ENCODE data around the gene FBXO7.

Gene FBXO7

DNA sequence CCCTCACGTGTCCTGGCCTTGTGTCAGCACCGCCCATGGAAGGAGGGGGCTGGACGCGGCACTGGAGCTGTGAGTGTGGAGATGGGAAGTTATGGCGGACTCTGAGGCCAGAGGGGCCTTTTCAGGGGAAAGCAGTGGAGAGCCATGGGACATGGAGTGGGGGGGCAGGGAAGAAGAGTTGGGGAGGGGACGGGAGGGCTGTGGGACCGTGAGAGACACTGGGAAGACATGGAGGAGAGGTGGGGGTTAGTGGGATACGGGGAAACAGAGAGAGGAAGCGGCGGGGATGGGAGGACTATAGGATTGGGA is 58.2 kb downstream of the FBXO7 start:
- DNase-seq = no peak

DNA sequence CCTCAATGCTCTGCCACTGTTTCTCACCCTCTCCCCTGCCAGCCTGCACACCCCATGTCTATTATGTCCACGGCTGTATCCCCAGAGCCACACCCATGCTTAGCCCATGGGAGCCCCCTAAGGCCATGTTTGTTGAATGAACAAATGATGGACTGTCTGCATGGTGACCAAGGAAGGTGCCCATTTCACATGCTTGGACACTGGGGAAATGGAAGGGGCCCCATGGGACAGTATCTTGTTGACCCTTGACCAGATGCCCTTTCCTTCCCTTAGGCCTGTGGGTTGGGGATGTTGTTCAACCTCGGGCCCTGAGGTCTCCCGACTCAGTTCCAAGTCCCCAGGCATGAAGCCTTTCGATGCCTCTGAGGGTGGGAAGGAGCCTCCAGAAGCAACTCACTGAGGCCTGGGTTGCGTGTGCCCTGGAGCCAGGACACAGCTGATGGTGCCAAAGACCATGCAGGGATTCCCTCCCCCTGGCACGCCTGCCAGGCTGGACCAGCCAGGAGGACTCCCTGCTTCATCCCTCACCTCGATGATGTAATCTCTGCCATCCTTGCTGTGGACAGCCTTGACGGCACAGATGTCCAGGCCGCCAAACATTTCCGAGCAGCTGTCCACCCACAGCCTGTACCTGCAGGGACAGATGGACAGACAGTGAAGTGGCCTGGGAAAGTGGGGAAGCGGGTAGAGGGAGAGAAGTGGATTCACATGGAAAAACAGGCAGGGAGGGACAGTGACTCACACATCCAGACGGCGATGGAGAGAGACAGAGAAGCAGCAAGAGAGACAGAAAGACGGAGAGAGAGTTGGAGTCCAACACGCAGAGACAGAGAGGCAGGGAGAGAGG is 58.9 kb downstream of the FBXO7 start:
- DNase-seq = no peak

- no peak for DNase-seq
These were observed 59.9 kb downstream of the FBXO7 start for GRCh38 chr22:32534252-32535235.

DNA sequence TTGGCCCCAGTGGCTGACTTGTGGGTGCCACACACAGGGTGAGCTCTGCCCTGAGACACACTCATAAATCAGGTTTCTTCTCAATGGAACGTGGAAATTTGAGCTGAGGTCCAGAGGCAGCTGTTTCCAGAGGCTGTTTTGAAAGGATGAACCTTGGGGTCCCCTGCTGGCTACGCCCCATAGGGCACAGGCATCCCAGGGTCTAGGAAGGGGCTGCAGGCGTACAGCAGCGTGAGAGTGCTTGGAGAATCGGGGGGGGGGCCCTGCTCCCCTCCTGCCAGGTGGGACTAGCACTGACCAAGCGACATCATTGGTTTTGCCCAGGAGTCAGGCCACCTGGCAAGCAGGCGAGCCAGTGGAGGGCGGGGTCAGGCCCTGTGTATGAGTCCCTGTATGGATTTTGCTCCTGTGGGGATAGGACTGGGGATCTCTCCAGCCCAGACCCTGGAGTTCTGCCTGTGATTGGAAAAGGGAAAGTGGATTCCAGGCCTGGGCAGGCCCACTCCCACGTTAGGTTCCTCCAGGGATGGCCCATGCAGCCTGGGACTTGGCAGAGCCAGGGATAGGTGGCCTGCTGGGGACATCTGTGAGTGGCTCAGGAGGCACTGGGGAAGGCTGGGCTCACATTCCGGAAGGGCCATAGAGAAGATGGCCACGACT is 61.0 kb downstream of the FBXO7 start:
- DNase-seq = no peak

- no peak for DNase-seq
These were observed 61.7 kb downstream of the FBXO7 start for GRCh38 chr22:32536352-32536751.

- no peak for DNase-seq
These were observed 63.9 kb downstream of the FBXO7 start for GRCh38 chr22:32538521-32538920.

DNA sequence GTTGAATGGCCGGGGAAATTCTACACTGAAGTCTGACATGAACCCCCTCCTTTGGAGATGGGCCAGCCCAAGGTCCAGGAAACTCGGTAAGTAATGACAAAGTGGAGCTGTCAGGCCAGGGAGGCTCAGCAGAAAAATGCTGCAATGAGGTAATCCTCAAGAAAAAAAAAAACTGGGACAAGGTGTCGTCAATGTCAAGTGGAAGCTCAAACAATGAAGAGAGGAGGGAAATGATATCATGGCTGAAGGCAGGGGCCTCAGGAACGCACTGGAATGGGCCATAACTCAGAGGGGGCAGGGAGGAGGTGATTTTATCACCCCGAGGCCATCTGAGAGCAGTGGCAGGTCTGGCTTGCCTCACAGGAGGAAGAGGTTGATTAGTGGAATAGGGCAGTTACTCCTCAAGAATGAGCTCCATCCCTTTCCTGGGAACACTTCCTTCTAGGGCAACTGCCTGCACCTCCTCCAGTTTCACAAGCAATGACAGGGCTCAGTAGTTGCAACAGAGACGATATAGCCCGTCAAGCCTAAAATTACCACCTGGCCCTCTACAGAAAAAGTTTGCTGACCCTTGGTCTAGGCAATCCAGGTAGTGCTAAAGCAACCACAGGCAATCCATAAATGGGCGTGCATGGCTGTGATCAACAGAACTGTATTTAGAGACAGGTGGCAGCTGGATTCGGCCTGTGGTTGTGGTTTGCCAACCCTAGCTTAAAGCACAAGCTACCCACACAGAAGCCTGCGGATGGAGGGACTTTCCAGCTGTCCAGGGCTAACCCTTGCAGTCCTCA is 65.2 kb downstream of the FBXO7 start:
- no peak for DNase-seq

DNA sequence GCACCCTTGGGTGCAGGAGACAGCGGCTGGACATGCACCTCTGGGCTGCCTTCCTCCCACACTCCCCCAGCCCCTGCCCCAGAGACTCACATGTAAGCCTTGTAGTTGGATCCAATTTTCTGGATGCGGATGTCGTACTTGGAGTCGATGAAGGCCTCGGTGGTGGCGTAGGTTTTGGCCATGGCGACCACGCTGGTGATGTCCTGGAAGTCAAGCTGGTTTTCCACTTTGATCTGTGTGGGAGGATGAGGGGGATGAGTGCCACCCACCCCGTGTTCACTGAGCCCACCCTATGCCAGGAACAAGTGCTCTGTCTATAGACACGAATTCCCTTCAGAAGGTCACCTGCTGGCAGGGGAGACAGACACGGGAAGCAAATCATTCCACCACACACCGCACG is 66.9 kb downstream of the FBXO7 start:
- no peak for DNase-seq

DNA sequence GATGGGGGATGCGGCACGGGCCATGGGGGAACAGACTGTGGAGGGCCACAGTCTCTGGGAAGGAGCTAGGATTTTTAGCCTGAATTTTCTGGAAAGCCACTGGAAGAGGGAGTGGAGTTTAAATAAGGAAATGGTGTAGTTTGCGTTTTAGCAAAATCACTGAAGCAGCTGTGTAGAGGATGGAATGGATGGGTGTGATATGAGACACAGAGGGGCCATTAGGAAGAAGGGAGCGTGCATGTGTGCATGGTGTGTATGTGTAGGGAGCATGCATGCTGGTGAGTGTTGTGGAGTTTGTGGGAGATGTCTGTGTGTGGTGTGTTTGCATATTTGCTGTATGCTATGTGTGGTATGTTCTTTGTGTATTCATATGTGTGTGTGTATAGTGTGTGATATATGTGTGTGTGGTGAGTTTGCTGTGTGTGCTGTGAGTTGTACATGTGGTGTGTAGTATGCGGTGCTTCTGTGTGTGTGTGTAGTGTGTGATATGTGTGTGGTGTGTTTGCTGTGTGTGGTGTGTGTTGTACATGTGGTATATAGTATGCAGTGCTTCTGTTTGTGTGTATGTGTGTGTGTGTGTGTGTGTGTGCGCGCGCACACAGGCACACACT is 67.6 kb downstream of the FBXO7 start:
- DNase-seq = no peak

DNA sequence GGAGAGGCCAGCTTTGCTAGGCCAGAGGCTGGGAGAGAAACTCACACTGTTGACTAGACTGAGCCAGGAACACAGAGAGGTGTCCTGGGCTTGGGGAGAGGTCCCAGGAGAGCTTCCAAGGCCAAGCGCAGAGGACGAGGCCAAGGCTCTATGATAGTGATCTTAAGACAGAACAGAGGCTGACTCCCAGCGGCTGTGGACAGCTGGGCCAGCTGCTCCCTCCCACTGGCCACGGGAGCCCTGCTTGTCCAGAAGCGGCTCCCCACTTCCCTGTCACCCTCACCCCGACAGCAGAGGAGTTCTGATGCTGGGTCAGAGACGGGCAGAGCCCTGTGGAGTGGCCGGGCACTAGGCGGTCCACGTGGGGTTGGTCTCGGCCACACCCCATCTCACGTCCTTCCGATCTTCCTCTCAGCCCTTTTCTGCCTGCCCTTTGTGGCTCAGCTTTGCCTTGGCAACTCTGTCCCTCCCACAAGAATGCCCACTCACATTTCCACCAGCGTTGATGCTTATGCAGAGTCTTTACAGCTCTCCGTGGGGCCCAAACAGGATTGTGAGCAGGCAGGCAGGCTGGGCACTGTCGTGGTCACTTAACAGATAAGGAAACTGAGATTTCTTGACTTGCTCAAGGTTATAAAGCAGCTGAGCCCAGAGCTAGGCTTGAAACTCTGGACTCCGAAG is 68.2 kb downstream of the FBXO7 start:
- no peak for DNase-seq

- DNase-seq = no peak
These were observed 70.4 kb downstream of the FBXO7 start for GRCh38 chr22:32544953-32545558.

GRCh38 chr22:32545801-32546200 is 71.2 kb downstream of the FBXO7 start:
- DNase-seq = no peak

DNA sequence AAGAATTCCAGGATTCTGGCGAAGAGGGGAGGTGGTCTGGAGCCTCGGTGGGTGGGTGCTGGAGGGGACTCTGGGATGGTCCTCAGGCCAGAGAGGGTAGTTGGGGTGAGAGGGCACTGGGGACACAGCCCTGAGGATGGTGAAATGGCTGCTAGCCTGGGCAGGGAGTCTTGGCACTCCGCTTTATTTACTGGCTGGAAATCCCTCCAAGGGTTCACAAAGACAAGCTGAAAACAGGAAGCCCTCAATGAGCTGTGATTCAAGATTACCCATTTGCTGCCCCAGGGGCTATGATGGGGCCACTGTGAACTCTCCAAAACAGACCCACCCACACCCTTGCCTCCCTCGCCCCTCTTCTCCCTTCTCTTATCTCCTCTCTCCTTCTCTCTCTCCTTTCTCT is 71.9 kb downstream of the FBXO7 start:
- DNase-seq = no peak

DNA sequence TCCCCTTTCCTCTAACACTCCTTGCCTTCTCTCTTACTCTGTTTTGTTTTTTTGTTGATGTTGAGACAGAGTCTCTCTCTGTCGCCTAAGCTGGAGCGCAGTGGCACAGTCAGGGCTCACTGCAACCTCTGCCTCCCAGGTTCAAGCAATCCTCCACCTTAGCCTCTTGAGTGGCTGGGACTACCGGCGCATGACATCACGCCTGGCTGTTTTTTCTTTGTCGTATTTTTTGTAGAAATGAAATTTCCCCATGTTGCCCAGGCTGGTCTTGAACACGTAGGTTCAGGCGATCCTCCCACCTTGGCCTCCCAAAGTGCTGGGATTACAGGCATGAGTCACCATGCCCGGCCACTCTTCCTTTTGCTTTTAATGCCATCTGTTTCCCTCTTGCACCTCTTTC is 72.3 kb downstream of the FBXO7 start:
- no peak for DNase-seq

- DNase-seq = no peak
These were observed 73.4 kb downstream of the FBXO7 start for GRCh38 chr22:32548039-32548438.

All from central memory CD4-positive, alpha-beta T cell (primary cell).